Smooth muscle cell (in vitro differentiated cells): Measurements from ENCODE around the gene CSH1. TPM values are rescaled to one million over a fixed set of nuclear protein-coding genes. Genes with fewer than 3 reads are reported as not detected.

ENCODE experiments used
- DNase-seq: peaks from one replicate; lab custom pipeline; 2025; ENCODE audit not compliant: unreplicated experiment; lab: John Stamatoyannopoulos, UW
- H2AFZ ChIP-seq: fragments of 200-600 bp; sonication (generic); 2 replicates; pipeline ENCODE4 v1.6.0; 2016; ENCODE audit warnings: antibody characterized with exemption, low read depth, mild to moderate bottlenecking
- H3F3A ChIP-seq: fragments of 200-600 bp; sonication (generic); 2 replicates; pipeline ENCODE4 v1.6.0; 2017; ENCODE audit warnings: antibody characterized with exemption, low read depth
- H3K27ac ChIP-seq: fragments of 200-600 bp; sonication (generic); 2 replicates; pipeline ENCODE4 v1.5.1; 2016; ENCODE audit warnings: low read depth, mild to moderate bottlenecking
- H3K27me3 ChIP-seq: fragments of 200-600 bp; sonication (generic); 2 replicates; pipeline ENCODE4 v1.6.1; 2016; ENCODE audit warnings: low read depth, mild to moderate bottlenecking
- H3K36me3 ChIP-seq: fragments of 200-600 bp; sonication (generic); 2 replicates; pipeline ENCODE4 v1.5.1; 2016; ENCODE audit warnings: low read depth
- H3K4me1 ChIP-seq: fragments of 200-600 bp; sonication (generic); 2 replicates; pipeline ENCODE4 v1.5.1; 2016; ENCODE audit warnings: low read depth
- H3K4me2 ChIP-seq: fragments of 200-600 bp; sonication (generic); 2 replicates; pipeline ENCODE4 v1.6.0; 2016; ENCODE audit warnings: mild to moderate bottlenecking
- H3K4me3 ChIP-seq: fragments of 200-600 bp; sonication (generic); 2 replicates; pipeline ENCODE4 v1.5.1; 2016; ENCODE audit warnings: mild to moderate bottlenecking
- H3K79me2 ChIP-seq: fragments of 200-600 bp; sonication (generic); 2 replicates; pipeline ENCODE4 v1.6.0; 2016; ENCODE audit warnings: low read depth, mild to moderate bottlenecking
- H3K9ac ChIP-seq: fragments of 200-600 bp; sonication (generic); 2 replicates; pipeline ENCODE4 v1.6.0; 2016; ENCODE audit warnings: low read depth
- H3K9me3 ChIP-seq: fragments of 200-600 bp; sonication (generic); replicated peaks from 2 replicates; pipeline ENCODE4 v1.5.1; 2016; ENCODE audit warnings: low read depth
- H4K20me1 ChIP-seq: fragments of 200-600 bp; sonication (generic); 2 replicates; pipeline ENCODE4 v1.6.0; 2016; ENCODE audit warnings: low read depth
- WGBS: methylation state at CpG from one replicate; pipeline ENCODE4 v1.1.7; 2016; ENCODE audit warnings: low lambda C conversion rate; 5-methylcytosine and 5-hydroxymethylcytosine counted together
- polyA plus RNA-seq: library from polyadenylated mRNA; unstranded; fragments of >200 nt; fragmentation: Nextera tagmentation; extraction: Ambion mirVana; gene quantifications from 2 replicates; pipeline ENCODE4 v1.2.1, GENCODE V29; 2016
- total RNA-seq: library from RNA; depleted of rRNA; stranded (reverse); fragments of >200 nt; gene quantifications from 2 replicates; pipeline ENCODE4 v1.2.3, GENCODE V29; 2014
- TF ChIP-seq, protein P1 (sequence below): fragments of 200-600 bp; sonication (generic); IDR thresholded peaks from 2 replicates; pipeline ENCODE4 v1.5.1; 2017; ENCODE audit warnings: borderline replicate concordance, mild to moderate bottlenecking, antibody characterized with exemption; ENCODE audit not compliant: insufficient read depth, poor library complexity, severe bottlenecking

Gene CSH1
- total and polyA plus RNA-seq, 2 experiments from 2014 or later, result not detected

DNA sequence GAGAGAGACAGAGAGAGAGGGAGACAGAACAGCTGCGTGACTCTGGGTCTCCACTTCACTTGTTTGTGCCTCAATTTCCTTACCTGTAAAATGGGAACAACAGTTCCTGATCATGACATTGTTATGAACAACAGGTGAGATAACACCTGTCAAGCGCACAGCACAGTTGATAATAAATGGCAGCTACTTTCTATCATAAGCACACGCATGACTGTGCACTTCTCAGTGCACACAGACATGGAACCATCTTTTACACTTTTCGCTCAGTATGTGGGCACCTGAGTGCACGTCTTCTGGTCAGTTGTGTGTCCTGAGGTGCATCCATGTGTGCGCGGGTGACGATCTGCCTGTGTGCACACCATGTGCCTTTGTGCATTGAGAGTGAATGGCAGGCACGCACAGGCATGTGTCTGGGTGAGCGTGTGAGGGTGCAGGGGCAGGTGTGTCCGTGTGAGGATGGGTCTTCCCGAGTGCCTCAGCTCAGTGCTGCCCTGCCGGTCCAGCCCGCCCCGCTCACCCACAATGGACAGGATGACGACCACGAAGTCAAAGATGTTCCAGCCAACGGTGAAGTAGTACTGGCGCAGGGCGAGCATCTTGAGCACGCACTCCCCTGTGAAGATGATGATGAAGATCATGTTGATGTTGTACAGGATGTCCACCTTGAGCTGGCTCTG lies 46.1 kb upstream of the CSH1 start:
- Histone ChIP-seq H3K4me2 (no peak overlapping the region), H3K4me1 (no peaks in the 10 kb centered on the region), H3K79me2 (no peaks in the 10 kb centered on the region), H2AFZ (no peak overlapping the region), H3F3A (no peaks in the 10 kb centered on the region), H4K20me1 (no peaks in the 10 kb centered on the region), H3K9ac (no peak overlapping the region), H3K9me3 (no peaks in the 10 kb centered on the region), H3K36me3 (no peaks in the 10 kb centered on the region), H3K27me3 (no peaks in the 10 kb centered on the region), H3K4me3 (no peak overlapping the region), H3K27ac (no peak overlapping the region)
- TF ChIP-seq, protein P1, sequence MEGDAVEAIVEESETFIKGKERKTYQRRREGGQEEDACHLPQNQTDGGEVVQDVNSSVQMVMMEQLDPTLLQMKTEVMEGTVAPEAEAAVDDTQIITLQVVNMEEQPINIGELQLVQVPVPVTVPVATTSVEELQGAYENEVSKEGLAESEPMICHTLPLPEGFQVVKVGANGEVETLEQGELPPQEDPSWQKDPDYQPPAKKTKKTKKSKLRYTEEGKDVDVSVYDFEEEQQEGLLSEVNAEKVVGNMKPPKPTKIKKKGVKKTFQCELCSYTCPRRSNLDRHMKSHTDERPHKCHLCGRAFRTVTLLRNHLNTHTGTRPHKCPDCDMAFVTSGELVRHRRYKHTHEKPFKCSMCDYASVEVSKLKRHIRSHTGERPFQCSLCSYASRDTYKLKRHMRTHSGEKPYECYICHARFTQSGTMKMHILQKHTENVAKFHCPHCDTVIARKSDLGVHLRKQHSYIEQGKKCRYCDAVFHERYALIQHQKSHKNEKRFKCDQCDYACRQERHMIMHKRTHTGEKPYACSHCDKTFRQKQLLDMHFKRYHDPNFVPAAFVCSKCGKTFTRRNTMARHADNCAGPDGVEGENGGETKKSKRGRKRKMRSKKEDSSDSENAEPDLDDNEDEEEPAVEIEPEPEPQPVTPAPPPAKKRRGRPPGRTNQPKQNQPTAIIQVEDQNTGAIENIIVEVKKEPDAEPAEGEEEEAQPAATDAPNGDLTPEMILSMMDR, result no peak
- no peak for DNase-seq
- 93% methylated on average over 21 of the region's 21 CpGs for WGBS

DNA sequence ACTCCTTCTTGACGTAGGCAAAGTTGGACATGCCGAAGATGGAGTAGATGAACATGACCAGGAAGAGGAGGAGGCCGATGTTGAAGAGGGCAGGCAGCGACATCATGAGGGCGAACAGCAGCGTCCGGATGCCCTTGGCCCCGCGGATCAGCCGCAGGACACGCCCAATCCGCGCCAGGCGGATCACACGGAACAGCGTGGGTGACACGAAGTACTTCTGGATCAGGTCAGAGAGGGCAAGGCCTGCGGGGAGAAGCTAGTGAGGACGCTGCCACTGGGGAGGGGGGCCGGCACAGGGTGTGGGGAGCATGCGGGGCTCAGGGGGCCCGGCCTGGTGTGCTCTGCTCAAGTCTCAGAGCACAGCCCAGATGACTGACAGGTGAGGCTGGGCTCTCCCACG lies 45.4 kb upstream of the CSH1 start:
- TF ChIP-seq, protein P1, result no peak
- Histone ChIP-seq H2AFZ (no peak overlapping the region), H3K9ac (no peak overlapping the region), H3K27me3 (no peaks in the 10 kb centered on the region), H3K4me3 (no peak overlapping the region), H3K4me2 (no peak overlapping the region), H3K36me3 (no peaks in the 10 kb centered on the region), H3K79me2 (no peaks in the 10 kb centered on the region), H3K27ac (no peak overlapping the region), H3K9me3 (no peaks in the 10 kb centered on the region), H3F3A (no peaks in the 10 kb centered on the region), H3K4me1 (no peaks in the 10 kb centered on the region), H4K20me1 (no peaks in the 10 kb centered on the region)
- DNase-seq, result no peak
- 94% methylated on average over 23 of the region's 23 CpGs for WGBS

DNA sequence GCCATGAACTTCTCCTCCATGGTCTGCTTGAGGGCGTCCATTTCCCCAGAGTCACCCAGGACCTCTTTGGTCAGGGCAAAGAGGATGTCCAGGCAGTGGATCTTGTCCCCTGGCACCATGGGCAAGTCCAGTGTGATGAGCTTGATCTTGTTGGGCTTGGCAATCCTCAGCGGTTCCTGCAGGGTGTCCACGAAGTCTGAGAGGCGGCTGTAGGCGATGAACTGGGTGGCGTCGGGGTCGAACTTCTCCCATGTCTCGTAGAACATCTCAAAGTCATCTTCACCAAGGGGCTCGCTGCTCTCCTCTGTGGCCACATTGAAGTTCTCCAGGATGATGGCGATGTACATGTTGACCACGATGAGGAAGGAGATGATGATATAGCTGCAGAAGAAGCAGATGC lies 44.8 kb upstream of the CSH1 start:
- H3K9ac ChIP-seq, result no peak overlapping the region
- H4K20me1 ChIP-seq, result no peaks in the 10 kb centered on the region
- H3K79me2 ChIP-seq, result no peaks in the 10 kb centered on the region
- no peak for DNase-seq
- H2AFZ ChIP-seq, result no peak overlapping the region
- H3K36me3 ChIP-seq, result no peaks in the 10 kb centered on the region
- no peak overlapping the region for H3K4me3 ChIP-seq
- TF ChIP-seq, protein P1, result no peak
- H3K27me3 ChIP-seq, result no peaks in the 10 kb centered on the region
- no peaks in the 10 kb centered on the region for H3F3A ChIP-seq
- no peaks in the 10 kb centered on the region for H3K4me1 ChIP-seq
- H3K4me2 ChIP-seq, result no peak overlapping the region
- no peaks in the 10 kb centered on the region for H3K9me3 ChIP-seq
- no peak overlapping the region for H3K27ac ChIP-seq
- WGBS, result 93% methylated on average over 12 of the region's 12 CpGs

DNA sequence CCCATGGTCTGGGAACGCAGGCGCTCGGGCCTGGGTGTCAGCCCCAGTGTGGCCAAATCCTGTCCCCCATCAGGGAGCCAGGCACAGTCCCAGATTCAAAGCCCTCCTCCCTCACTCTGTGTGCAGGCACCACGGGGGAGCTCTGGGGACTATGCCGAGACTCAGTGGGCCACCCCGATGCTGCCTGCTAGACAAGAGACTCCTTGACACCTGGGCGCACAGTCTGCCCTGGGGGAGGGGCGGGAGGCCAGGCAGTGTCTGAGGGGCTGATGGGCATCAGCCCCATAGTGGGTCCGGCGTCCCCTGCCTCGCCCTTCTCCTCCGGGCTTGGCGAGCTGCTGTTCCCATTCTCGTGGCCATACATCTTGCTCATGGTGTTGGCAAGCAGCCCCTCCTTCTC lies 44.2 kb upstream of the CSH1 start:
- TF ChIP-seq, protein P1, result no peak
- no peak for DNase-seq

More for the DNA sequence above, 44.2 kb upstream of the CSH1 start:
- Histone ChIP-seq H4K20me1 (no peaks in the 10 kb centered on the region), H3K4me3 (no peak overlapping the region), H3F3A (no peaks in the 10 kb centered on the region), H3K9ac (no peak overlapping the region), H3K36me3 (no peaks in the 10 kb centered on the region), H3K79me2 (no peaks in the 10 kb centered on the region), H3K27me3 (no peaks in the 10 kb centered on the region), H3K9me3 (no peaks in the 10 kb centered on the region), H3K4me2 (no peak overlapping the region), H3K4me1 (no peaks in the 10 kb centered on the region), H2AFZ (no peak overlapping the region), H3K27ac (no peak overlapping the region)
- WGBS, result 96% methylated on average over 14 of the region's 14 CpGs
